HL-60/S4 (cell line): ENCODE measurements around the gene AMDHD2.

Source experiments
- in situ Hi-C: fragments of 300-500 bp; cut with MboI; formaldehyde crosslinking; loops from 2 replicates; pipeline ENCODE4 v1.14.3; 2022; ENCODE audit warnings: low sequenced_read_pairs

The AMDHD2 gene

DNA sequence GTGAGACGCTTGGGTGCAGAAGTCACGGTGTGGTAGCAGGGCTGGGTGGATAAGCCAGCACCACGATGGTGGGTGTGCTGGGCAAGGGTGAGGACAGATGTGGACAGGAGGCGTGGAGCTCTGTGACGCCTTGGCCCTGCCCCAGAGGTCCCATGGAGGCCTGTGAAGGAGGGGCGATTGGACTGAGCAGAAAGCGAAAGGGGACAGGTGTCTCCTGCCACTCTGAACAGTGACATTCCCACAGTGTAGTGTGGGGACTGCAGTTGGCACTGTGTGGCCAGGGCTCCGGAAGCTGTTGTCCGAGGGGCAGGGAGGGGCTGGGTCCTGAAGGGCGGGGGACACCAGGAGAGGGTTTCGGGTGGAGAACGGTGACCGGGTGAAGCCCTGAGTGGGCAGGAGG, 37.9 kb upstream of the AMDHD2 start:
- in situ Hi-C loops = loop anchor here (25.0 kb wide), 1 partner anchor 470 kb away; the partner anchor contains the start of genes NPW and ZNF598

DNA sequence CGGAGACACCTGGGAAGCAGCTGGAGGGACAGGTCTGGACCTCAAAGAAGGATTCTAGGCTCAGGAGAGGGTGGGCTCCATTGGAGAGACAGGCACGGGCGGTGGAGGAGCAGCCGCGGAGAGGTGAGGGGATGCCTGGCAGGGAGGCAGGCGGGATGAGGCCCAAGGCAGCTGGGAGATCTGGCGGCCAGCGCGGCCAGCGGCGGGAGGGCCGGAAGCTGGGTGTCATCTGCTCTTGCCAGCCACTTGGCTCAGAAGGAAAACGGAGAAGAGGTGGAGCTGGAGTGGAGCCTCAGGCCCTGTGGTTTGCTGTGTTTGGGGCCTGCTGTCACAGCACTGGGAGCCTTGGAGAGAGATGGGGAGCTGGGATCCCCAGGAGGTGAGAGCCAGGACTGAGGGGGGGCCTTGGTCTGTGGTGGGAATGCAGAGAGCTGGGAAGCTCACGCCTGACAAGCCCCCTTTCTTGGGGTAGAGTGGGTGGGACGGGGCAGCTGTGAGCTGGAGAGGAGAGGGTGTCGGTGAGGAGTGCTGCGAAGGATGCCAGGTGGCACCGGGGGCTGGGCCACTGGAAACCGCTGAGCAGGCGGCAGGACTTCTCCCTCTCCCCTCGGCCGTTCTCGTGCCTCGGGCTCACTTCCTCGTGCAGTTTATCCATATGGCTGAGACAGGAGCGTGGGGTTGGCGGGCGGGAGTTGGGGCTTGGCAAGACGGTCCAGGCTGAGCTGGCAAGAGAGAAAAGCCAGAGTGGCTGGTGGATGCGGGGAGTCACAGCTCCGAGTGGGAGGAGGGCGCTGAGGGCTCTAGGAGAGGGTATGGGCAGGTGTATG, 37.2 kb upstream of the AMDHD2 start:
- in situ Hi-C loops = loop anchor here (25.0 kb wide), 1 partner anchor 471 kb away; the partner anchor contains the start of genes NPW and ZNF598

DNA sequence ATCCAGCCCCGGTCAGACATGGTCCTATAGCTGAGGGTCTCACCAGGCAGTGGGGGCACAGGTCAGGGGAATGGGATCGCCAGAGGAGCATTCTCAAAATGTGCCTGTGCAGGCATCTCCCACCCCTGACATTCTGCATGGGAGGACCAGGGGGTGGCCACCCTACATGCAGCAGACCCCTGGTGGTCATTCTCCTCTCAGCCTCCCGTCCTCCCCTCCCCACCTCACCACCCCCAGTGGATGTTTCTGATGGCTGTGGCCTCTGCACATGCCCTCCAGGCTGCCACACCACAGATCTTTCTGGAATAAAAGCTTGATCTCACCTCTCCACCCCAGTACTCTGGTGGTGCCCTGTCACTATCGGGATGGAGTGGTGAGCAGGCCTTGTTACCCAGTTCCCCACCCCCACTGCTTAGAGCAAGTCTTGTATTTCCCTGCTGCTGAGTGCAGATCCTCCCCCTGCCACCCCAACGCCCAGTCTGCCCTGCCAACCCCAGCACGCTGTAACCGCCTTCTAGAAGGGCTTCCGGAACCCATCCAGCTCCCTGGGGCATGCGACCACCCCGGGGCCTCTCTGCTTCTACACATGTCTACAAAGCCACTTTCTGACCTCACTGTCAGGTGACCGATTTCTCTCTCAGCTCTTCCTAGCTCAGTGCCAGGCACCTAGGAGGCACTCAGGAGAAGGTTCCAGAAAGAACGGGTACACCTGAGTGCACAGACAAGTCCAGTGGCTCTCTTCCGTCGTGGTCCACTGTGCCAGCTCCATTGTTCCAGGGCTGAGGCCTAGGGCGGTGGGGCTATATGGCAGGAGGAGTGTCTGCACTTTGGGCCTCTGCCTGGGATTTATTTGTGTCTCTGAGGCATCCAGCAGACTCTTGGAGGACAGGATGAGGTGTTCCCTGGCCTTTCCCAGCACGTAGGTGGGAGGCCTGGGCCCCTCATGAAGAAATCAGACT, 36.0 kb upstream of the AMDHD2 start:
- in situ Hi-C loops = loop anchor here (25.0 kb wide), 1 partner anchor 472 kb away; the partner anchor contains the start of genes NPW and ZNF598

DNA sequence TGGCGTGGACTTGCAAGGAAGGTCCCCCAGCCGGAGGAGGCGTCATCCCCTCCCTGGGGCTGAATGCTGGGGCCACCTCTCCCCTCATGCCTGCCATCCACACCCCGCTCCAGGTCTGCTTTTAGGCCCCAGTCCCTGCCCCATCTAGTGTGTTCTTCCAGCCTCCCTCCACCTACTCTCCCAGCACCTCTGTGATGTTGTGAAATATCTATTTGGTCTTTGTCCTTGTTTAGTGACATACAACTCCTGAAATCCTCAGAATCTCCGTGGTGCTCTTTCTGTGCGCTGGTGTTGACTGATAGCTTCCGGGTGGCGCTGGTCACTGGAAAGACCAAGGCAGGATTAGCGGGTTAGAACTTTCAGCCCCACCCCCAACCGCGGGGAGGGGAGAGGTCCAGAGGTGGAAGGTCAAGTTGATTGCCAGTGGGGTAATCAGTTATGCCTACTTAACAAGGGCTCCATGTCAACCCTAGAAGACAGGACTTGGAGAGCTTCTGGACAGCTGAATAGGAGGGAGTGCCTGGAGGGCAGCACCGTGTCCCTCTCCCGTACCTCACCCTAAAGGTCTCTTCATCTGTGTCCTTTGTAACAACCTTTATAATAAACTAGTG, 35.2 kb upstream of the AMDHD2 start:
- in situ Hi-C loops = loop anchor here (25.0 kb wide), 1 partner anchor 473 kb away; the partner anchor contains the start of genes NPW and ZNF598

DNA sequence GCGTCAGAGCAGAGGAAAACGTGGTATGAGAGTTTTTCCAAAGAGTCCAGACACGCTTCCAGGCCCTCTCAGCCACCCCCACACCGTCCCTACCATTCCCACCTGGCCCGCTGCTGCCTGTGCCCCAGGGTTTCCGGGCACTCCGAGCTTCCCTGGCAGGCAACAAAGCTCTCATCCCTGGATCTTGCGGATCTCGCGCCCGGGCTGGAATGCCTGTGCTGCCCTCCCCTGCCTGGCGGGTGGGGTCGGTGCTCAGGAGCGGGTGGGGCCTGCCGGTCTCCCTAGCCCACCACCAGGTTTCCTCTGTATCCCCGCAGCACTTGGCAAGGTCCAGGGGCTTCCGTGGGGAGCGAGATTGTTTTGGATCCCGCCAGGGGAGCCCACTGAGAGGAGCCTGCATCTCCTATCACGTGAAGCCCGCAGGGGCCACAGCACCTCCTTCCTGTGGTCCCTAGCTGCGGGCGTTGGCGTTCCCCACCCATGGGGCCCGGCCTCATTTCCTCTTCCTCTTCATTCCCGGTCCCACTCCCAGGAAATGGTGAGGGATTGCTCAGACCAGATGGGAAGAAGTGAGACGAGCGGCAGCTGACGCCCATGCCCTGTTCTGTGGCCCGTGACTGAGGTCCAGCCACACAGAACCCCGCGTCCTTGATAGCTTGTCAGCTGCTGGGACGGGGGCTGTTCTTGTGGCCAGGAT, 34.2 kb upstream of the AMDHD2 start:
- in situ Hi-C loops = loop anchor here (25.0 kb wide), 1 partner anchor 474 kb away; the partner anchor contains the start of genes NPW and ZNF598

DNA sequence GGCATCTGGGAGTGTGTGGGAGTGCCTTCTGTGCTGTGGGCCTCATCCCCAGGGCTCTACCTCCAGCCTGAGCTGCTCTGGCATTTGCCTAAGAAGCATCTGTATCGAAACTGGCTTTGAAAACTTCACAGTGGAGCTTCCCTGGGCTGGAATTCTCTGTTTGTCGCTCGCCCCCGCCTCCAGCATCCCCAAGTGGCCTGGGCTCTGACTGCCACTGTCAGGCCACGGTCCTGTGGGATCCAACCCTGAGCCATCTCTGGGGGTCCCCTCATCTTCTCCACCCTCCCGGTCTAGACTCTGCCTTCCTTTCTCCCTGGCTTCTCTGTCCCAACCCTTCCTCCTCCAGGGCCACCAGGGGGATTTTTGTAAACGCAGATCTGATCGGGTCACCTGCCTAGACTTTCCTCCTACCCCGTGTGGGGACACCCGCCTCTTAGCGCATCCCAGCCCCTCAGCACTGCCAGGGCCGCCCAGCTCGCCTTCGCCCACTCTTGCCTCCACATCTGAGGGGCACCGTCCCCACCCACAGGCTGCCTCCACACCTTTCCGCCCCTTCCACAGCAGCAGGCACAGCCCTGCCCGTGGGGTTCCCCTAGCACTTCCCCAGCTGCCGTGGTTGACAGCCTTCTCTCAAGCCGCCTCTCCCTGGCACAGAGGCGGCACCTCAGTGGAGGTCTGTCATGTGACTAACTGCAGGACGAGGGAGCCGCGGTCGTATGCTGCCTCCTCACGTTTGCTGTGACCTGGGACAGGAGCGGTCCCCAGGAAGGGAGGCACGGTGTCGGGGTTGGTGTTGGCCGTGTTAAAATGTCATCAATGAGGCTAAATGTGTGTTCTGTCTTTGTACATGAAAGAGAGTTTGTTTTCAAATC, 33.3 kb upstream of the AMDHD2 start:
- in situ Hi-C loops = loop anchor here (25.0 kb wide), 1 partner anchor 475 kb away; the partner anchor contains the start of genes NPW and ZNF598

DNA sequence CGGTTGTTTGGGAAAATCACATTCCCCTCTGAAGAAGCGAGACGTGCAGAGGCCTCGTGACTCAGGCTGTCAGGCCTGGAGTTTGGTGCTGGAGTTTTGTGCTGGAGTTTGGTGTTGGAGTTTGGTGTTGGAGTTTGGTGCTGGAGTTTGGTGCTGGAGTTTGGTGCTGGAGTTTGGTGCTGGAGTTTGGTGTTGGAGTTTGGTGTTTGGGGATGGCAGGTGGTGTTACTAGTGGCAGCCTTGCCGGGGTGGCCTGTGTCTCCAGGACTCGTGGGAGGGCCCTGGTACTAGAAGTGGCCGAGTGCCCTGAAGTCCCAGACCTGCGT, 32.7 kb upstream of the AMDHD2 start:
- in situ Hi-C loops = loop anchor here (25.0 kb wide), 1 partner anchor 475 kb away; the partner anchor contains the start of genes NPW and ZNF598

DNA sequence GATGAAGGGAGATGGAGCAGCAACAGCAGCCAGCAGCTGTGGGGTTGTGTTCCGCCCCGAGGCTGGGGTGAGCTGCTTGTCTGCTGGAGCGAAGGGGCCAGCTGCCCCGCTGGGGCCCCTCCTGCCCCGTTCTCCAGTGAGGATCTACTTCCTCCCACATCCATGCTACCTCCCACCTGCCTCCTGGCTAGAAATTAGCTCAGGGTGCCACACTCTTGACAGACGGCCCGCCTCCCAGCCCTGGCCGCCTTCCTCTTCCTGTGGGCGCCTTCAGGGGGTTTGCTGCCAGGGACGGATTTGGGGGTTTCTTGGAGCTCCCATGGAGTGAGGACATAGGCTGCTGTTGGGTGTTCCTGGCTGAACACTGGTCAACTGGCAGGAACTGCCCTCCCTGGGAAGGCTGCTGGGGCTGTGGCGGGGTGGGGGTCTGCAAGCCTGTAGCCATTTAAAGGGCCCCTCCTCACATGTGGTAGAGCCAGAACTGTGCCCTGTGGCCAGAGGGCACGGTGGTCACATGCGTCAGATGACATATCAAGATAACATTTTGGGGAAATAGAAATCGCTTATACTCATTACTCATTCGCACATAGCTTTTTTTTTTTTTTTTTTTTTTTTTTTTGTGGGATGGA, 32.2 kb upstream of the AMDHD2 start:
- in situ Hi-C loops = loop anchor here (25.0 kb wide), 1 partner anchor 476 kb away; the partner anchor contains the start of genes NPW and ZNF598

DNA sequence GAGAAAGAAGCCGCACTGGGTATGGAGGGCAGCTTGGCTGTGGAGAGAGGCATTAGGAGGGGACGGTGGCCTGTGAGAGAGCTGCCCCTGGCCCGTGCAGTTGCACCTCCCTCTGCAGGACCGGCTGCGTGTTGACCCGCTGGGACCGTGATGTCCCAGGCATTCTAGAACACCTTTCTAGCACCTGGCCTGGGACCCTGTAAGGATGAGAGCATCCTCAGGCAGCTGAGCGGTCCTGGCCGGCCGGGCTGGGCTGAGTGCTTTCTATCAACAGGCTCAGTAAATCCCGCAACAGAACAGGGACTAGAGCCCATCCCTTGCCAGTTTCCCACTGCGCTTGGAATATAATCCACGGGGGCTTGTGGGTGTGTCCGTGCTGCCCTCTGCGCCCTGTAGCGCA, 30.6 kb upstream of the AMDHD2 start:
- in situ Hi-C loops = loop anchor here (25.0 kb wide), 1 partner anchor 477 kb away; the partner anchor contains the start of genes NPW and ZNF598

DNA sequence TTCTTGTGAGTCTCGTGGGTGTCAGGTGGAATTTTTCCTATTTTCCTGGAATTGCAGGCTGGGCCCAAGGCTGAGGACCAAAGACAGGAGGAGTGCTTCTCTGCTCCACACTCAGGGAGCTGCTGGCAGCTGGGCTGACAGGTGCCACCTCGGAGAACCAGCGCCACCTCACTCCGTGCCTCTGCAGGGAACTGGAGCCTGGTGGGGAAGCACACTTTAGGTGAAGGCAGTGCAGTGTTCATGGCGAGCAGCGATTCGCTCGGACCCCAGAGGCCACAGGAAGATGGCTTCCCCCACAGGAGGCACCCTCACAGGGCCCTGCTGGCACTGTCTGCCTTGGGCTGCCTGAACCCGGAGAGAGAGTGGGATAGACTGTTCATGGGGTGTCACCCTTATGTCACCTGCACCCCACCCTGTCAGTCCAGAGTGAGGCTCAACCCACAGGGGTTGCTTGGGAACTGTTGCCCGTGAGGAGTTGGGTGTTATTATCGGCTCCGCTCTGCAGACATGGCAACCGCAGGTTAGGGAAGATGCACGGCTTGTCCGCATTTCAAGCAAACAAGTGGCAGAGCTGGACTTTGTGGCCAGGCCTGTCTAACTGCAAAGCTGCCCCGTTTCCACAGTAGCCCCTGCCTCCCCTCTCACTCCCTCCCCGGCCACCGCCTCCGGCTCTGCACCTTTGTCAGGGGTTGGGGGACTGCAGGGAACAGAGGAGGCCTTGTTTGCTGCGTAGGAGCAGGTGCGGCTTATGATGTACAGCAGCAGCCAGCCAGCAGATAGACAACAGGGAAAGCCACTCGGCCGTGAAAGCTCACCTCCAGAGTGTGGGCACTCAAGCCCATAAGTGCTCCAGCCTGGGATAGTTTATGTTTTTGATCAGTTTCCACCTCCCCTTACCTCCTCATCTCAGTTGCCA, 29.7 kb upstream of the AMDHD2 start:
- in situ Hi-C loops = loop anchor here (25.0 kb wide), 1 partner anchor 478 kb away; the partner anchor contains the start of genes NPW and ZNF598

DNA sequence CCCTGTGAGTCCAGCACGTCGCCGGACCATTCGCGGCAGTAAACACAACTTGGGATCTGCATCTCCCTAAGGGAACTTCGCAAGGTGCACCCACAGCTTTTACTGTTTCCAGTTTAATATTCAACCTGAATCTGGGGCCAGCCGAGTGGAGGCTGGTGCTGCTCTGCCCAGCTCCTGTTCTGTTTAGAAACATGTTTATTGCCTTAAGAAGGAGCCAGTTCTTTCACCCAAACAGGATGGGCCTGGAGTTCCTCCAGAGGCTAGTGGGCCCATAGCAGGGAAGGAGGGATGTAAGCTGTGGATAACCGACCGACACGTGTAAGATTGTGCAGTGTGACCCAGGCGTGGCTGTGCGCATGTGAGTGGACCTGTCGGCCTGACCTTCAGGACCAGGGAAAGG, 27.9 kb upstream of the AMDHD2 start:
- in situ Hi-C loops = loop anchor here (25.0 kb wide), 1 partner anchor 480 kb away; the partner anchor contains the start of genes NPW and ZNF598

DNA sequence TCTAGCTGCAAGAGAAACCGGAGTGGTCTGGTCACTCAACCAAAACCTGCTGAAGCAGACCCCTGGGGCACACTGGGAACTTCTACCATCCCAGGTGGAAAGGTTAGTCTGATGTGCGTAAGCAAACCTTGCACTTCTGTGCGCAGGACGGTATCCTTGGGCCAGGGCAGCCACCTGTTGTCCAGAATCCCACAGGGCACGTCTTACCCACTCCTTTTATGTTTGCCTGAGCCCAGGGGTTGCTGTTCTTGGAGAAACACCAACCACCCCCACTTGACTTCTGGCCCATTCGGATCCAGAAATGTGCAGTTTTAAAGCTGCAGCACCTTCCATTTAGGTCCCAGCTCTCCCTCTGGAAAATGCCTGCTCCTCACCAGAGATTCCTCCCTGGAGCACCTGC, 26.6 kb upstream of the AMDHD2 start:
- in situ Hi-C loops = loop anchor here (25.0 kb wide), 1 partner anchor 481 kb away; the partner anchor contains the start of genes NPW and ZNF598

DNA sequence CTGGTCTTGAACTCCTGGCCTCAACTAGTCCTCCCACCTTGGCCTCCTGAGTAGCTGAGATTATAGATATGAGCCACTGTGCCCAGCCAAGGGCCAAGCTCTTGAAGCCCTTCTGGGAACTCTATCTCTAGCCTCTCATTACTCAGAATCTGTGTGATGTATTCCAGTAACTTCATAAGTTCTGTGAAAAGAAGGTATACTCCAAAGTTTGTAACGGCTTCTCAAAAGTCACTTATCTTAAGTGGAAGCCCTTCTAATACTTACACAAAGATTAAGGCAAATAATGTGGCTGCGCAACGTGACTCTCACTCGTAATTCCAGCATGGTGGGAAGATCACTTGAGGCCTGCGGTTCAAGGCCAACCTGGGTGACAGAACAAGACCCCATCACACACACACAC, 25.6 kb upstream of the AMDHD2 start:
- in situ Hi-C loops = loop anchor here (25.0 kb wide), 1 partner anchor 482 kb away; the partner anchor contains the start of genes NPW and ZNF598

DNA sequence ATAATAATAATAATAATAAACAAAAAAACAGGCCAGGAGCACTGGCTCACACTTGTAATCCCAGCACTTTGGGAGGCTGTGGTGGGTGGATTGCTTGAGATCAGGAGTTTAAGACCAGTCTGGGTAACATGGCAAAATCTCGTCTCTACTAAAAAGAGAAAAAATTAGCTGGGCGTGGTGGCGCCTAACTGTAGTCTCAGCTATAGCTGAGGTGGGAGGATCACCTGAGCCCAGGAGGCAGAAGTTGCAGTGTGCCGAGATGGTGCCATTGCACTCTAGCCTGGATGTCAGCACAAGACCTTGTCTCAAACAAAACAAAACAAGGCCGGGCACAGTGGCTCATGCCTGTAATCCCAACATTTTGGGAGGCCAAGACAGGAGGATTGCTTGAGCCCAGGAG, 25.1 kb upstream of the AMDHD2 start:
- in situ Hi-C loops = loop anchor here (25.0 kb wide), 1 partner anchor 483 kb away; the partner anchor contains the start of genes NPW and ZNF598

DNA sequence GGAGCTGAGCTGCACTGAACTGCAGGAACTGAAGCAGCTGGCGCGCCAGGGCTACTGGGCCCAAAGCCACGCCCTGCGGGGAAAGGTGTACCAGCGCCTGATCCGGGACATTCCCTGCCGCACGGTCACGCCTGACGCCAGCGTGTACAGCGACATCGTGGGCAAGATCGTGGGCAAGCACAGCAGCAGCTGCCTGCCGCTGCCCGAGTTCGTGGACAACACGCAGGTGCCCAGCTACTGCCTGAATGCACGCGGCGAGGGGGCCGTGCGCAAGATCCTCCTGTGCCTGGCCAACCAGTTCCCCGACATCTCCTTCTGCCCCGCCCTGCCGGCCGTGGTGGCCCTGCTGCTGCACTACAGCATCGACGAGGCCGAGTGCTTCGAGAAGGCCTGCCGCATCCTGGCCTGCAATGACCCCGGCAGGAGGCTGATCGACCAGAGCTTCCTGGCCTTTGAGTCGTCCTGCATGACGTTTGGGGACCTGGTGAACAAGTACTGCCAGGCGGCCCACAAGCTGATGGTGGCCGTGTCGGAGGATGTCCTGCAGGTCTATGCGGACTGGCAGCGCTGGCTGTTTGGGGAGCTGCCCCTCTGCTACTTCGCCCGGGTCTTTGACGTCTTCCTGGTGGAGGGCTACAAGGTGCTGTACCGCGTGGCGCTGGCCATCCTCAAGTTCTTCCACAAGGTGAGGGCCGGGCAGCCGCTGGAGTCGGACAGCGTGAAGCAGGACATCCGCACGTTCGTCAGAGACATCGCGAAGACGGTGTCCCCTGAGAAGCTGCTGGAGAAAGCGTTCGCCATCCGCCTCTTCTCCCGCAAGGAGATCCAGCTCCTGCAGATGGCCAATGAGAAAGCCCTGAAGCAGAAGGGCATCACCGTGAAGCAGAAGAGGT, 23.7 kb upstream of the AMDHD2 start:
- in situ Hi-C loops = loop anchor here (25.0 kb wide), 1 partner anchor 484 kb away; the partner anchor contains the start of genes NPW and ZNF598

DNA sequence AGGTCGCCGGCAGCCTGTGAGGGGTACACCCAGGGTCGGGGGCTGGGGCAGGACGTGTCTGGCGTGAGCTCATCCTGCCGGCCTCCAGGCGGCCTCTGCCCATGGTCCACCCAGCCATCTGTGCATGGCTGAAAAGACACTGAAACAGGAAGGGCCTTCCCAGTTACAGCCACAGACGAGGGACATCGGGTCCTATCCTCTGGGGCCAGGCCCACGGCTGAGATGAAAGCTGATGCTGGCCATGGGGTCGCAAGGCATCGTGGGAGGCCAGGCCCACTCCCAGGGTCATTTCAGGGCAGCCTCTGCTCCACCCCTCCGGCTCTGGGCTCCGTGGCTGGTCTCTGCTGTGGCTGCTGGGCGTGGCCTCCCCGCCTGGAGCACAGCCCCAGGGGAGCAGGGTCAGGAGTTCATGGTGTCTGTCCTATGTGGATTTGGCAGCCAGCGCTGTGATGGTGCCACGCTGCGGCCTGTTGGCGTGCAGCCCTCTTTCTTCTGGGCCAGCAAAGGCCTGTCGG, 23.0 kb upstream of the AMDHD2 start:
- in situ Hi-C loops = loop anchor here (25.0 kb wide), 1 partner anchor 485 kb away; the partner anchor contains the start of genes NPW and ZNF598
